Measurements from ENCODE around the gene WRAP73.
"Not testable (repeated sequence)": the region's sequence is repeated elsewhere in the genome, so short reads cannot be mapped to it uniquely, and the experiment has no call there.

The WRAP73 gene

GRCh38 chr1:3627515-3628253 is 22.2 kb downstream of the WRAP73 start:
- DNase-seq = no peak

GRCh38 chr1:3626025-3626424 is 23.9 kb downstream of the WRAP73 start:
- DNase-seq = no peak

GRCh38 chr1:3625151-3625907 is 24.6 kb downstream of the WRAP73 start:
- no peak for DNase-seq

GRCh38 chr1:3624200-3625136 is 25.4 kb downstream of the WRAP73 start, which contains the start of gene TPRG1L:
Gene TPRG1L (plus strand): TSS chr1:3625015. CDS start chr1:3625073, 58 bp downstream.
- peak; percentile 97 for DNase-seq

GRCh38 chr1:3623441-3624199 is 26.3 kb downstream of the WRAP73 start:
- no peak for DNase-seq

- not testable (repeated sequence) for DNase-seq
Observed at GRCh38 chr1:3622102-3622501, 27.8 kb downstream of the WRAP73 start.

GRCh38 chr1:3621151-3621671 is 28.7 kb downstream of the WRAP73 start:
- DNase-seq = not testable (repeated sequence)

- no peak for DNase-seq
Observed at GRCh38 chr1:3620708-3621107, 29.2 kb downstream of the WRAP73 start.

GRCh38 chr1:3618881-3619671 is 30.8 kb downstream of the WRAP73 start:
- DNase-seq = peak; percentile 72

GRCh38 chr1:3618531-3618880 is 31.4 kb downstream of the WRAP73 start:
- DNase-seq = no peak

GRCh38 chr1:3617806-3618345 is 32.0 kb downstream of the WRAP73 start:
- DNase-seq = no peak

- no peak for DNase-seq
Observed at GRCh38 chr1:3616861-3617260, 33.0 kb downstream of the WRAP73 start.

- no peak for DNase-seq
Observed at GRCh38 chr1:3614755-3615742, 34.9 kb downstream of the WRAP73 start.

- DNase-seq = no peak
Observed at GRCh38 chr1:3612123-3612522, 37.8 kb downstream of the WRAP73 start.

- peak; percentile 43 for DNase-seq
Observed at GRCh38 chr1:3611170-3612019, 38.5 kb downstream of the WRAP73 start, which contains the start of gene MEGF6. Gene MEGF6 (minus strand): TSS chr1:3611508. CDS start chr1:3611268, 240 bp downstream.

GRCh38 chr1:3610527-3611169 is 39.3 kb downstream of the WRAP73 start:
- DNase-seq = no peak

- no peak for DNase-seq
Observed at GRCh38 chr1:3609769-3610526, 40.0 kb downstream of the WRAP73 start.

Data from stimulated activated CD4-positive, alpha-beta T cell treated with anti-CD3 and anti-CD28 coated beads, Interleukin-1b, Interleukin-23, amount 100 ng/mL, for 48 hours (primary cell).